AG04450 (cell line): Measurements from ENCODE around the gene IFT57. TPM values are rescaled to one million over a fixed set of nuclear protein-coding genes. Genes with fewer than 3 reads are reported as not detected.

Experiments used
- CTCF ChIA-PET: fragments of 300-600, 350-600 bp; formaldehyde crosslinking; extraction: SDS; loops from one replicate; lab custom pipeline; 2022; ENCODE audit warnings: antibody characterized with exemption, inconsistent platforms; lab: Charles Lee
- POLR2A ChIA-PET: fragments of 350-600 bp; formaldehyde crosslinking; extraction: SDS; loops from one replicate; lab custom pipeline; 2021; ENCODE audit warnings: antibody characterized with exemption, inconsistent platforms; lab: Yijun Ruan, JAX
- DNase-seq: peaks from one replicate; pipeline ENCODE4 v3.0.0-alpha.2; 2011; ENCODE audit warnings: low read depth, low spot score
- H3K27ac ChIP-seq: one replicate; pipeline ENCODE4 v1.5.1; 2012; ENCODE audit warnings: low read depth, low read length, control low read depth
- H3K27me3 ChIP-seq: one replicate; pipeline ENCODE4 v1.6.0; 2012; ENCODE audit warnings: low read length; ENCODE audit not compliant: control insufficient read depth, insufficient read depth
- H3K4me3 ChIP-seq: 2 replicates; pipeline ENCODE4 v1.5.1; 2011; ENCODE audit warnings: mild to moderate bottlenecking, low read depth, low read length, control low read depth
- H3K9me3 ChIP-seq: 2 replicates; pipeline ENCODE4 v1.5.1; 2012; ENCODE audit warnings: low read length; ENCODE audit not compliant: control insufficient read depth, insufficient read depth
- polyA plus RNA-seq: library from polyadenylated mRNA; depleted of rRNA; stranded (reverse); fragments of >200 nt; gene quantifications from 2 replicates; pipeline ENCODE4 v1.2.3, GENCODE V29; 2011
- TF ChIP-seq, protein P1 (sequence below): IDR thresholded peaks from 2 replicates; pipeline ENCODE4 v1.5.1; 2011; ENCODE audit warnings: low read depth, low read length, control low read depth, inconsistent platforms

Gene IFT57
- polyA plus RNA-seq, 1 experiment = 84.0 TPM

GRCh38 chr3:108251844-108252243 is 29.6 kb upstream of the IFT57 start:
- H3K4me3 ChIP-seq = no peak overlapping the region

GRCh38 chr3:108251265-108251664 is 29.0 kb upstream of the IFT57 start:
- Histone ChIP-seq H3K9me3 (no peaks in the 10 kb centered on the region), H3K27ac (no peak overlapping the region), H3K27me3 (no peaks in the 10 kb centered on the region), H3K4me3 (no peak overlapping the region)
- no peak for DNase-seq
- TF ChIP-seq, protein P1, sequence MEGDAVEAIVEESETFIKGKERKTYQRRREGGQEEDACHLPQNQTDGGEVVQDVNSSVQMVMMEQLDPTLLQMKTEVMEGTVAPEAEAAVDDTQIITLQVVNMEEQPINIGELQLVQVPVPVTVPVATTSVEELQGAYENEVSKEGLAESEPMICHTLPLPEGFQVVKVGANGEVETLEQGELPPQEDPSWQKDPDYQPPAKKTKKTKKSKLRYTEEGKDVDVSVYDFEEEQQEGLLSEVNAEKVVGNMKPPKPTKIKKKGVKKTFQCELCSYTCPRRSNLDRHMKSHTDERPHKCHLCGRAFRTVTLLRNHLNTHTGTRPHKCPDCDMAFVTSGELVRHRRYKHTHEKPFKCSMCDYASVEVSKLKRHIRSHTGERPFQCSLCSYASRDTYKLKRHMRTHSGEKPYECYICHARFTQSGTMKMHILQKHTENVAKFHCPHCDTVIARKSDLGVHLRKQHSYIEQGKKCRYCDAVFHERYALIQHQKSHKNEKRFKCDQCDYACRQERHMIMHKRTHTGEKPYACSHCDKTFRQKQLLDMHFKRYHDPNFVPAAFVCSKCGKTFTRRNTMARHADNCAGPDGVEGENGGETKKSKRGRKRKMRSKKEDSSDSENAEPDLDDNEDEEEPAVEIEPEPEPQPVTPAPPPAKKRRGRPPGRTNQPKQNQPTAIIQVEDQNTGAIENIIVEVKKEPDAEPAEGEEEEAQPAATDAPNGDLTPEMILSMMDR = no peak
- POLR2A ChIA-PET = no interaction called here
- CTCF ChIA-PET = interaction anchor here (1.2 kb wide), 1 partner anchor 324 kb away, joined by 3 read pairs; no protein-coding TSS in a partner anchor

More at GRCh38 chr3:108251844-108252243, 29.6 kb upstream of the IFT57 start:
- H3K9me3 ChIP-seq = no peaks in the 10 kb centered on the region
- H3K27ac ChIP-seq = no peak overlapping the region
- TF ChIP-seq, protein P1 = no peak
- H3K27me3 ChIP-seq = no peaks in the 10 kb centered on the region
- ChIA-PET CTCF (no interaction called here), POLR2A (no interaction called here)
- DNase-seq = no peak

GRCh38 chr3:108250626-108251025 is 28.4 kb upstream of the IFT57 start:
- POLR2A ChIA-PET = no interaction called here
- Histone ChIP-seq H3K27ac (no peak overlapping the region), H3K9me3 (no peaks in the 10 kb centered on the region), H3K27me3 (no peaks in the 10 kb centered on the region), H3K4me3 (no peak overlapping the region)
- DNase-seq = no peak
- TF ChIP-seq, protein P1 = no peak
- CTCF ChIA-PET = interaction anchor here (1.2 kb wide), 1 partner anchor 323 kb away, joined by 3 read pairs; no protein-coding TSS in a partner anchor

DNA sequence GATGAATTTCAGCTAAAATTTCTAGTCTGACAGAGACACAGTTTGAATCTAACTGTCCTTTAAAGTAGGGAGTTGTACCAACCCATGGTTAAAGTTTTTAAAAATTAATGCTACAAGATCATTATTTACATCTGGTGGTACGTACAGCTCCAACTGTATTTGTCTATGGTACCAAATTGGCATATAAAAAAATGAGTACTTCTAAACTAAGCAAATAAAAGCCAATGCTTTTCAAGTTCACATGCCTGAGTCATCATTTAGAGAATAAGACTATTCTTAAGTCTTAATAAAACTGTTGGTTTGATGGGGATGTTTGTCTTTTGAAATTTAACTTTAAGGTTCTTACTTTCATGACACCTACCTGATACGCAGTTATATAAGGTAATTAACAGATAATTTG is 21.0 kb upstream of the IFT57 start:
- Histone ChIP-seq H3K27ac (no peak overlapping the region), H3K4me3 (no peak overlapping the region), H3K9me3 (no peaks in the 10 kb centered on the region), H3K27me3 (no peaks in the 10 kb centered on the region)
- POLR2A ChIA-PET = no interaction called here
- CTCF ChIA-PET = interaction anchor here (1.2 kb wide), 1 partner anchor 316 kb away, joined by 3 read pairs; no protein-coding TSS in a partner anchor
- DNase-seq = no peak
- TF ChIP-seq, protein P1 = no peak

DNA sequence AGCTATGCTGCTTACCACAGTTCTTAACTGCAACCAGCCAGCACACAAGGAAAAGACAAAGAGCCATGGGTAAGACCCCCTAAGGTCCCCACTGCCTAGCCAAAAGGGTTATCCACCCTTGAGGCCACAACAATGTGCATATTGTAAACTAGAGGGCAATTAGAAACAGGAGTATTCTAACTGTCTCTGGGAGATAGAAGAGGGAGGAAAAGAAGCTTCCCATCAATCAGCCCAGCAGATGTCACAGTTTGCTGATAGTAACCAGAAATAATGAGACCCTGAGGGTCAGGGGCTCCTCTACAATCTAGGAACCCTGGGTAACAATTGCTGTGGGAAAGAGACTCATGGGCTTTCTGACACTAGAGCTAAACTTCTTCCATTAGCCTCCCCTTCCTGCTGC is 20.6 kb upstream of the IFT57 start:
- DNase-seq = no peak
- ChIA-PET POLR2A (no interaction called here), CTCF (interaction anchor here (1.2 kb wide), 1 partner anchor 316 kb away, joined by 3 read pairs; no protein-coding TSS in a partner anchor)
- TF ChIP-seq, protein P1 = no peak
- Histone ChIP-seq H3K9me3 (no peaks in the 10 kb centered on the region), H3K27me3 (no peaks in the 10 kb centered on the region), H3K27ac (no peak overlapping the region), H3K4me3 (no peak overlapping the region)
